HG02885 (cell line): ENCODE data around the gene PTPRN2.
"Not testable (repeated sequence)": the region's sequence is repeated elsewhere in the genome, so short reads cannot be mapped to it uniquely, and the experiment has no call there.

Experiments used
- ATAC-seq: cut with Tn5 transposase; IDR thresholded peaks from one replicate; pipeline ENCODE4 v1.9.1; 2021; ENCODE audit warnings: mild to moderate bottlenecking; ENCODE audit not compliant: unreplicated experiment, poor library complexity

The PTPRN2 gene

GRCh38 chr7:158043551-158044481 is 543.8 kb downstream of the PTPRN2 start:
- no peak for ATAC-seq

GRCh38 chr7:158042156-158042880 is 545.3 kb downstream of the PTPRN2 start:
- ATAC-seq = no peak

GRCh38 chr7:158040199-158040598 is 547.4 kb downstream of the PTPRN2 start:
- no peak for ATAC-seq

GRCh38 chr7:158039270-158039669 is 548.4 kb downstream of the PTPRN2 start:
- ATAC-seq = no peak

- no peak for ATAC-seq
Measured at GRCh38 chr7:158037211-158037610, 550.4 kb downstream of the PTPRN2 start.

- no peak for ATAC-seq
Measured at GRCh38 chr7:158035343-158035742, 552.3 kb downstream of the PTPRN2 start.

GRCh38 chr7:158034571-158034970 is 553.1 kb downstream of the PTPRN2 start:
- ATAC-seq = no peak

- ATAC-seq = not testable (repeated sequence)
Measured at GRCh38 chr7:158033925-158034324, 553.7 kb downstream of the PTPRN2 start.

- ATAC-seq = no peak
Measured at GRCh38 chr7:158033196-158033595, 554.4 kb downstream of the PTPRN2 start.

GRCh38 chr7:158032561-158033115 is 555.0 kb downstream of the PTPRN2 start:
- no peak for ATAC-seq

- no peak for ATAC-seq
Measured at GRCh38 chr7:158031867-158032308, 555.7 kb downstream of the PTPRN2 start.

- no peak for ATAC-seq
Measured at GRCh38 chr7:158030566-158030965, 557.1 kb downstream of the PTPRN2 start.

GRCh38 chr7:158030071-158030470 is 557.6 kb downstream of the PTPRN2 start:
- no peak for ATAC-seq

- no peak for ATAC-seq
Measured at GRCh38 chr7:158029509-158029908, 558.1 kb downstream of the PTPRN2 start.

GRCh38 chr7:158028971-158029370 is 558.7 kb downstream of the PTPRN2 start:
- no peak for ATAC-seq

GRCh38 chr7:158028290-158028941 is 559.2 kb downstream of the PTPRN2 start:
- ATAC-seq = no peak

GRCh38 chr7:158027646-158028045 is 560.0 kb downstream of the PTPRN2 start:
- ATAC-seq = no peak

- ATAC-seq = no peak
Measured at GRCh38 chr7:158026636-158027265, 560.9 kb downstream of the PTPRN2 start.

- ATAC-seq = no peak
Measured at GRCh38 chr7:158025686-158026600, 561.7 kb downstream of the PTPRN2 start.
